LNCAP (cell line): ENCODE data around the gene WNT11.

Source experiments
- TF ChIP-seq, protein P1 (sequence below): fragments of 450-650 bp; IDR thresholded peaks from 2 replicates; pipeline ENCODE4 v1.5.1; 2017; ENCODE audit warnings: mild to moderate bottlenecking

The WNT11 gene

GRCh38 chr11:76232026-76232665, 25.8 kb upstream of the WNT11 start:
- TF ChIP-seq, protein P1, sequence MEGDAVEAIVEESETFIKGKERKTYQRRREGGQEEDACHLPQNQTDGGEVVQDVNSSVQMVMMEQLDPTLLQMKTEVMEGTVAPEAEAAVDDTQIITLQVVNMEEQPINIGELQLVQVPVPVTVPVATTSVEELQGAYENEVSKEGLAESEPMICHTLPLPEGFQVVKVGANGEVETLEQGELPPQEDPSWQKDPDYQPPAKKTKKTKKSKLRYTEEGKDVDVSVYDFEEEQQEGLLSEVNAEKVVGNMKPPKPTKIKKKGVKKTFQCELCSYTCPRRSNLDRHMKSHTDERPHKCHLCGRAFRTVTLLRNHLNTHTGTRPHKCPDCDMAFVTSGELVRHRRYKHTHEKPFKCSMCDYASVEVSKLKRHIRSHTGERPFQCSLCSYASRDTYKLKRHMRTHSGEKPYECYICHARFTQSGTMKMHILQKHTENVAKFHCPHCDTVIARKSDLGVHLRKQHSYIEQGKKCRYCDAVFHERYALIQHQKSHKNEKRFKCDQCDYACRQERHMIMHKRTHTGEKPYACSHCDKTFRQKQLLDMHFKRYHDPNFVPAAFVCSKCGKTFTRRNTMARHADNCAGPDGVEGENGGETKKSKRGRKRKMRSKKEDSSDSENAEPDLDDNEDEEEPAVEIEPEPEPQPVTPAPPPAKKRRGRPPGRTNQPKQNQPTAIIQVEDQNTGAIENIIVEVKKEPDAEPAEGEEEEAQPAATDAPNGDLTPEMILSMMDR: no peak

DNA sequence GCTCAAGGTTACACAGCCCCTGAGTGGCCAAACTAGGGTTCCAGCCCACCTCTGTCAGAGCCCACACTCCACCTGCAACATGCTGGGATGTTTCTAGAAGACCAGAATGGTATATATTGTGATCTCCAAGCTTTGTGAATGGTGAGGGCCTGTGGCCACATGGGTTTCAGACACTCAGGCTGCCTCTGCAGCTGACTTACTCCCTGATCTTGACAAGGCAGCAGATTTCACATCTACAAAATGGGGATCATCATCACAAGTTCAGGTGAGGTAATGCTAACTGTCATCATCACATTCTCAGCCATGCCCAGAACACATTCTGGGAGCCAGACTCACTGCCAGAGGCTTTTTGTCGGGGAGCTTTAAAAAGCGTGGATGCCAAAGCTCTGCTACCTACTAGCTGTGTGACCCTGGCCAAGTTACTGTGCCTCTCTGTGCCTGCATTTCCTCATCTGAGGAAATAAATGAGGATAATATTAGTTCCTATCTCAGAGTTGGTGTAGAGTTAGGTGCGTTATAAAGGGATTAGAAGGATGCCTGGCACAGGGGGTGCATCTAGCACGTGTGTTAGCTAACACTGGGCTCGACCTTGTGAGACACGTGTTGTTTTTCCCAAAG, 24.9 kb upstream of the WNT11 start:
- TF ChIP-seq, protein P1: no peak

DNA sequence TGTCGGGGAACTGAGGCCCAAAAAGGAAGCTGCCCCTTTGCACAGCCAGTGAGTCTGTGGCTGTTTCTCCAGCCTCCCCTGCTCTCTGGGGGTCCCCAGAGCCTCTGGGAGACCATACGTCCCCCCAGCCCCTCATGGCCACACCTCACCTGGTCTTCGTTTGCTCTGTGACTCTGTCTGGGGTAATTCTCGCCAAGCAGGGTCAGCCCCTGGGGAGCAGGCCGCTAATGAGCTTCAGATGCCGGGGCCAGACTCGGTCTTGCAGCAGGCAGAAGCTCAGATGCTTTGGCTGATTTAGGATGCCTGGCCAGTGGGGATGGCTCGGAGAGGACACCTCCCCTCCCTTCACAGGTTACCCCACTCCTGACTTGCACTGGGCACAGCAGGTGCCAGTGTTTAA, 24.1 kb upstream of the WNT11 start:
- TF ChIP-seq, protein P1: no peak

DNA sequence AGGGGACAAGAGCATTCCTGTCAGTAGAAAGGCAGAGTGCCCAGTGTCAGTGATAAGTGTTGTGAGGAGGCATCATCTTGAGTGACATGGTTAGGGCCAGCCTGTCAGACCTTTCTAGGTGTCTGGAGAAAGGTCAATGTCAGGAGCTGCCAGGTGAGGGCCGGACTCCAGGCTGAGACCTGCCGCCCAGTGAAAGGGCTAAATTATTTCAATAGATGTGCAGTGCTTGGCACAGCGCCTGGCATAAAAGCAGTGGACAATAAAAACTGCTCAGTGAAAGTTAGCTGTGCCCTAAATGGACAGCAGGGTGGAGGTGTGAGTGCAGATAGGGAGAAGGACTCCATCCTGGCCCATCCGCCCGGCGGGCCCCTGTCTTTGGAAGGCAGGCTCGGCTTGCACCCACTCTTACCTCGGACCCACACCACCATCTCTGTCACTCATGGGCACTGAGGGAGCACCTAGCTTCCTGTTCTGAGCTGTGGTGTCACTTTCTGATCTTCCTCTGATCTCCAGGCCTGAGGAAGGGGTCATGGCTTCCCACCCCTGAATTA, 23.5 kb upstream of the WNT11 start:
- TF ChIP-seq, protein P1: no peak

GRCh38 chr11:76228875-76229149, 22.5 kb upstream of the WNT11 start:
- TF ChIP-seq, protein P1: no peak

GRCh38 chr11:76228071-76228874, 22.0 kb upstream of the WNT11 start:
- TF ChIP-seq, protein P1: no peak

DNA sequence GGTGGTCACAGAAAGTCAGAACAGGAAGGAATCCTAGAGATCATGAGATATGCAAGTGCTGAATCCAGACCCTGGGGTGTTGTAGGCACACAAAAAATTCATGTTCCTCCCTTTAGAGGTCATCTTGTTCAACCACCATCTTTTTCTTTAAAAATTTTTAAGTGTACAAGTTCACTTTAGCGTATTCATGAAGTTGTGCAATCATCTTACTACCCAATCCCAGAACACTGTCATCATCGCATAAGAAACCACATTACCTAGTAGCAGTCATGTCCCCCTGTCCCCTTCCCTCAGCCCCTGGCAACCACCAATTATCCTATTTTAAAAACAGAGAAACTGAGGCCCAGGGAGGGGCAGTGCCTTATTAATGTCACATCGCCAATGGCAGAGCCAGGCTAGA, 20.3 kb upstream of the WNT11 start:
- TF ChIP-seq, protein P1: no peak
